ENCODE data around the gene IGSF8.
"Not testable (repeated sequence)": the region's sequence is repeated elsewhere in the genome, so short reads cannot be mapped to it uniquely, and the experiment has no call there.

Gene IGSF8

DNA sequence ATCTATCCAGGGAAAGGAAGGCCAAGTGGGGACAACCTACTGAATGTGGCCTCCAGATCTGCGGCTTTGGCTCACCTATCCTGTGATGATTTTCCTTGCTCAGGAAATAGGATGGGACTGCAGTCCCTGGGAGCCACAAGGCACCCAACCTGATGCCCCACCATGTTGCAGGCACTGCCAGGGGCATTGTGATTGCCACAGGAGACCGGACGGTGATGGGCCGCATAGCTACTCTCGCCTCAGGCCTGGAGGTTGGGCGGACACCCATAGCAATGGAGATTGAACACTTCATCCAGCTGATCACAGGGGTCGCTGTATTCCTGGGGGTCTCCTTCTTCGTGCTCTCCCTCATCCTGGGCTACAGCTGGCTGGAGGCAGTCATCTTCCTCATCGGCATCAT lies 29.0 kb upstream of the IGSF8 start:
- DNase-seq (ENCODE audit: low read depth) = no peak

DNA sequence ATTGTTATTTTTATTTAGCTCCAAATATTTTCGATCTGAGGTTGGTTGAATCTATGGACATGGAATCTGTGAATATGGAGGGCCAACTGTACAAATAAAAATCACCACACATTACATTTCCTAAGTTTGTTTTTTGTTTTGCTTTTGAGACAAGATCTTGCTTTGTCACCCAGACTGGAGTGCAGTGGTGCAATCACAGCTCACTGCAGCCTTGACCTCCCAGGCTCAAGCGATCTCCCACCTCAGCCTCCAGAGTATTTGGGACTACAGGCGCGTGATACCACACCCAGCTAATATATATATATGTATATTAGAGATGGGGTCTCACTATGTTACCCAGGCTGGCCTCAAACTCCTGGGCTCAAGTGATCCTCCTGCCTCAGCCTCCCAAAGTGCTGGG lies 27.9 kb upstream of the IGSF8 start:
- DNase-seq (ENCODE audit: low read depth) = not testable (repeated sequence)

DNA sequence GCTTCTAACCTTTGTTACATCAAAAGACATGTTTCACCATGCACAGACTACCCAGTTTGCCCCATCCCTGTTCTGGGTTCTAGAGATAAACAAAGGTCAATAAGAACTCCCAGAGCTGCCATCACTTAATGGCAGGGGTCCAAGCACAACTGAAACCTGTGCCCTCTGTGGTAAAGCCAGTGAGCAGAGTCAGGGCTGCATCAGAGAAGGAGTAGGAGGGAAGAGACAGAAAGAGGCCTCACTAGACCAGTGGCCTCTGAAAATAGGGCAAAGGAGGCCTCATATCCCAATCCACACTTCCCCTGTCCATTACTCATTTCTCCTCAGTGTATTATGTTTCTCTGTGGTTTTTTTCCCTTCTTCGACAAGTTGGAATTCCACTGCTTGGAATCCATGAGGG lies 27.3 kb upstream of the IGSF8 start:
- peak; percentile 78 for DNase-seq (ENCODE audit: low read depth)

- peak; percentile 58 for DNase-seq (ENCODE audit: low read depth)
Measured at GRCh38 chr1:160124705-160125478, 26.5 kb upstream of the IGSF8 start.

DNA sequence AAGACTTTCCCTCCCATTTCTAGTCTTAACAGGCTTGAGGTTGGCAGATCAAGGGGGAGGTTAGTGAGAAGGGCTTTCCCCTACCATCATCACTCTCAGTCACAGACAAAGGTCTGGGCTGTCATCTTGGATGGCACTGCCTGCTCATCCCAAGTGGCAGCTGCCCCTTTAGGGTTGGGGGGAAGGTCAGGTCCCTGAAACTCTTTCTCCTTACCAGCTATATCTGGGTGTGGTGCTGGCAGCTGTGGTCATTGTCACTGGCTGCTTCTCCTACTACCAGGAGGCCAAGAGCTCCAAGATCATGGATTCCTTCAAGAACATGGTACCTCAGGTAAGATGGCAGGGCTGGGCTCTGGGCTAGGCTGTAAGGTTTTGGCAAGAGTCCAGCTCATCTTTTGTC lies 25.3 kb upstream of the IGSF8 start:
- no peak for DNase-seq (ENCODE audit: low read depth)

DNA sequence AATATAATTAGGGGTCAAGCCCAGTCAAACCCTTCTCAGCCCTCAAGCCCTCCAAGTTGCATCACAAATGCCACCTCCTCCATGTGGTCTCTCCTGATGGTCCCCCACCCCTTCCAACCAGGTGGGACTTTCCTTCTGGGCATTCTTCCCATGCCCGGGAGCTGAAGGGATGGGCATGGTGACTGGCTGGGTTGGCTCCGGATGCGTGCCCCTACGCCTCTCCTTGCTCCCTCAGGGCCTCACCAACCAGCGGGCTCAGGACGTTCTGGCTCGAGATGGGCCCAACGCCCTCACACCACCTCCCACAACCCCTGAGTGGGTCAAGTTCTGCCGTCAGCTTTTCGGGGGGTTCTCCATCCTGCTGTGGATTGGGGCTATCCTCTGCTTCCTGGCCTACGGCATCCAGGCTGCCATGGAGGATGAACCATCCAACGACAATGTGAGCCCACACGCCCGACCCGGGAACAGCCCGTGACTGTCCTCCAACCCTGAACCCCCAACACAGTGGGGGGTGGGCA lies 24.6 kb upstream of the IGSF8 start:
- DNase-seq (ENCODE audit: low read depth) = no peak

GRCh38 chr1:160121388-160121787 lies 23.0 kb upstream of the IGSF8 start:
- DNase-seq (ENCODE audit: low read depth) = no peak

DNA sequence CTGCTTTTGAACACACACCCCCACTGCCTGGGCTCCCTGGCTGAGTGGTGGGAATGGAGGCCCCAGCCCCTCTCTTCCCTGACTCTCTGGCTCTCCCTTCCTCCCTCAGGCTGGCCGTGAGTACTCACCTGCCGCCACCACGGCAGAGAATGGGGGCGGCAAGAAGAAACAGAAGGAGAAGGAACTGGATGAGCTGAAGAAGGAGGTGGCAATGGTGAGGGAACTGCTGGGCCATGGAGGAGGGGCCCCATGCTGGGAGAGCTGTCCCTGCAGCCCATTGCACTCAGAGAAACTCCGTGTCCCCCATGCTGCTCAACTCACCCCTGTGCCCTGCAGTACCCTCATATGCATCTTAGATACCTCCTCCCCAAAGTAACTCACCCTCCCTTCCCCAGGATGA lies 22.4 kb upstream of the IGSF8 start:
- no peak for DNase-seq (ENCODE audit: low read depth)

GRCh38 chr1:160118928-160119327 lies 20.5 kb upstream of the IGSF8 start:
- DNase-seq (ENCODE audit: low read depth) = no peak

DNA sequence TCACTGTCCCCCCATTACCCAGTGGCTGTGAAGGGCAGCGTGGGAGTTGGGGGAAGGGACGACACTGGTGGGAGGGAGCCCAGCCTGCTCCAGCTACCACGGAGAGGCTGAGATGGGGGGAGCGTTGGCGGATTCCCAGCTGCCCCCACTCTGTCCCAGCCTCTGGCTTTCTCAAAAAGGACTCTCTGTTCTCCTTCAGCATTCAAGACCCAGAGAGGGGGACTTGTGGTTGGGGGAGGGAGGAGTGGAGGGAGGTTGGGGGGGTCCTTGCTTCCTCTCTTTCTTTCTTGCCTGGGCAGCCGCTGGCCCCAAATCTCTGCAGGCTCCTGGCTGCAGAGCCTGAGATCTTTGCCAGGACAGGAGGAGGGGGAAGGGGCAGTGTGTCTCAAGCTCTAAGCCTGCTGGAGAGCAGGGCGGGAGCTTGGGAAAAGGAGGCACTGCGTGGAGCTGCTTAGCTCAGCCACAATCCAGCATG lies 19.3 kb upstream of the IGSF8 start:
- no peak for DNase-seq (ENCODE audit: low read depth)

GRCh38 chr1:160117300-160117699 lies 18.9 kb upstream of the IGSF8 start:
- DNase-seq (ENCODE audit: low read depth) = no peak

- no peak for DNase-seq (ENCODE audit: low read depth)
Measured at GRCh38 chr1:160116283-160117147, 18.1 kb upstream of the IGSF8 start.

- DNase-seq (ENCODE audit: low read depth) = no peak
Measured at GRCh38 chr1:160115545-160116282, 17.3 kb upstream of the IGSF8 start, which contains the start of gene ATP1A2. Gene ATP1A2, plus strand, starts transcription at chr1:160115759. Its CDS starts 103 bp downstream, at chr1:160115862.

- no peak for DNase-seq (ENCODE audit: low read depth)
Measured at GRCh38 chr1:160114085-160114484, 15.7 kb upstream of the IGSF8 start.

DNA sequence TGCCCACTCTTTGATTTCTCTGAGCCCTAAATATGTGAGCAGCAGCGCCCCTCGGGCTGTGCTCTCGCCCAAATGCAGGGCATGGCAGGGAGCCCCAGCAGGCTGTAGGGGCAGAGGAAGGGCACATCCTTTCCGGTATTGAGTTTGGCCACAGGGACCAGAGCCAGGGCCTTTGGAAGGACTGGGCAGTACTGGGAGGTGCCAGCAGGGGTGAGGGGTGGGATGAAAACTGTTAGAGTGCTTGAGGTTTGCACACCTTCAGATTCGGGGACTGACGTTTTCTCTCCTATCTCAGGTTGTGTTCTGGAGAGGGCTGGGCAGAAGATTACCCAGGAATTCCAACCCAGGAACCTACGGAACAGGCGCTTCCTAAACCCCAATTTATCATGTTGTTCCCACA lies 15.0 kb upstream of the IGSF8 start:
- no peak for DNase-seq (ENCODE audit: low read depth)

- DNase-seq (ENCODE audit: low read depth) = no peak
Measured at GRCh38 chr1:160112357-160112756, 13.9 kb upstream of the IGSF8 start.

- DNase-seq (ENCODE audit: low read depth) = not testable (repeated sequence)
Measured at GRCh38 chr1:160111462-160111861, 13.0 kb upstream of the IGSF8 start.

DNA sequence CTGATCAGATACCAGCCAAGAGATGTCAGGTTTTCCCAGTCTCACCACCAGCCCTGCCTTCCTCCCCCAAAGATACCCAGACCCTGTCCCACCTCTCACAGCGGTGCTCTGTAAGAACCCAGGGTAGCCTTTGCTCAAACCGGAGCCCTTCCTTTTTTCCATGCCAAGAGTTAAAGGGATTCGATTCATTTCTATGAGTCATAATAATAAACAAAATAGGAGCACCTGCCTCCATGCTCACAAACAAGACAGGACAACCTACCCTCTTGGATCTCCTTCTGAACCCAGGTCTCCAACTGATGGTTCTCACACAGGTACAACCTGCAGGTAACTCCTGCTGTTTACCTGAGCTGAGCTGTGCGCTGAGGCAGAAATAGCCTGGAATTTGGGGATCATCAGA lies 11.3 kb upstream of the IGSF8 start:
- no peak for DNase-seq (ENCODE audit: low read depth)

- DNase-seq (ENCODE audit: low read depth) = no peak
Measured at GRCh38 chr1:160108888-160109662, 10.7 kb upstream of the IGSF8 start.

DNA sequence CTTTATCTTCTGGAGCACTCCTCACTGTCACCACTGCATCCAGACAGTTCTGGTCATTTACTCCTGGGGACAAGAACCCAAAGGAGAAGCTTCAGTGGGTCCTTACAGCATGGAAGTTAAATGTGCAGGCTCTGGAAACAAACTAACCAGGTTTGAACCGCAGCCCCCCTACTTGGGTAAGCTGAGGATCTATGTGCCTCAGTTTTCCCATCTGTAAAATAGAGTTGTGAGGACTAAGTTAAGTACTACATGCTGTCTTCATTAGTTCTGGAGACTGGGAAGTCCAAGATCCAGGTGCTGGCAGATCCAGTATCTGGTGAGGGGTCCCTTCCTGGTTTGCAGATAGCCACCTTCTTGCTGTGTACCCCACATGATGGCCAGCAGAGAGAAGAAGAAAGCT lies 9.1 kb upstream of the IGSF8 start:
- DNase-seq (ENCODE audit: low read depth) = no peak

DNA sequence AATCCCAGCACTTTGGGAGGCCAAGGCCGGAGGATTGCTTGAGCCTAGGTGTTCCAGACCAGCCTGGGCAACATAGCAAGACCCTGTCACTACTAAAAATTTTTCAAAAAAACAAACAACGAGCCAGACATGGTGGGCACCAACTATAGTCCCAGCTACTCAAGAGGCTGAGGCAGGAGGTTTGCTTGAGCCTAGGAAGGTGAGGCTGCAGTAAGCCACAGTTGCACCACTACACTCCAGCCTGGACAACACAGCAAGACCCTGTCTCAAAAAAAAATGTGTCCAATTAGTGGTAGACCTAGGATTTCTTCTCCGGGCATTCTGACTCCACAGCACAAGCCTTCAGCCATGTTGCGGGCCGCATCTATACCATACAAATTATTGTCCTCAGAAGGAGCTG lies 6.7 kb upstream of the IGSF8 start:
- DNase-seq (ENCODE audit: low read depth) = no peak
